ENCODE data around the gene DDX51.

Gene DDX51

GRCh38 chr12:132144115-132144809 lies at the start of gene DDX51, which contains the start of gene NOC4L:
Gene DDX51 (minus strand): TSS chr12:132144319. CDS start chr12:132144296, 23 bp downstream.
Gene NOC4L (plus strand): TSS chr12:132144457. CDS start chr12:132144489, 32 bp downstream.
- DNase-seq: peak; percentile 88

GRCh38 chr12:132191715-132192553 lies 47.8 kb upstream of the DDX51 start:
- DNase-seq: no peak

GRCh38 chr12:132190834-132191500 lies 46.8 kb upstream of the DDX51 start:
- no peak for DNase-seq

GRCh38 chr12:132190012-132190755 lies 46.1 kb upstream of the DDX51 start:
- peak; percentile 47 for DNase-seq

GRCh38 chr12:132189378-132190011 lies 45.4 kb upstream of the DDX51 start:
- peak; percentile 93 for DNase-seq

- no peak for DNase-seq
These were observed 44.8 kb upstream of the DDX51 start for GRCh38 chr12:132188916-132189325.

- DNase-seq: no peak
These were observed 44.4 kb upstream of the DDX51 start for GRCh38 chr12:132188451-132188901.

GRCh38 chr12:132187646-132188450 lies 43.7 kb upstream of the DDX51 start:
- DNase-seq: no peak

GRCh38 chr12:132186857-132187620 lies 42.9 kb upstream of the DDX51 start:
- DNase-seq: no peak

GRCh38 chr12:132186208-132186856 lies 42.2 kb upstream of the DDX51 start:
- no peak for DNase-seq

- no peak for DNase-seq
These were observed 41.6 kb upstream of the DDX51 start for GRCh38 chr12:132185705-132186104.

- DNase-seq: no peak
These were observed 38.7 kb upstream of the DDX51 start for GRCh38 chr12:132182711-132183365.

- DNase-seq: no peak
These were observed 38.1 kb upstream of the DDX51 start for GRCh38 chr12:132182206-132182710.

GRCh38 chr12:132181570-132182200 lies 37.6 kb upstream of the DDX51 start:
- no peak for DNase-seq

GRCh38 chr12:132180648-132181546 lies 36.8 kb upstream of the DDX51 start:
- DNase-seq: no peak

GRCh38 chr12:132179431-132180362 lies 35.6 kb upstream of the DDX51 start:
- DNase-seq: no peak

Data from NCI-H226 (cell line).